Erythroblast (primary cell): ENCODE measurements around the gene CRACR2B.

ENCODE experiments used
- GATA1 ChIP-seq: IDR thresholded peaks from 2 replicates; pipeline ENCODE4 v1.6.1; 2011; ENCODE audit warnings: low read depth, mild to moderate bottlenecking, control low read depth, low read length, moderate library complexity
- POLR2A ChIP-seq: IDR thresholded peaks from 2 replicates; pipeline ENCODE4 v1.6.1; 2011; ENCODE audit warnings: mild to moderate bottlenecking, low read length

- TF ChIP-seq POLR2A (no peak), GATA1 (no peak)
Measured at GRCh38 chr11:802693-803466, 24.8 kb upstream of the CRACR2B start.
